Measurements from ENCODE around the gene CTTNBP2.

Gene CTTNBP2

DNA sequence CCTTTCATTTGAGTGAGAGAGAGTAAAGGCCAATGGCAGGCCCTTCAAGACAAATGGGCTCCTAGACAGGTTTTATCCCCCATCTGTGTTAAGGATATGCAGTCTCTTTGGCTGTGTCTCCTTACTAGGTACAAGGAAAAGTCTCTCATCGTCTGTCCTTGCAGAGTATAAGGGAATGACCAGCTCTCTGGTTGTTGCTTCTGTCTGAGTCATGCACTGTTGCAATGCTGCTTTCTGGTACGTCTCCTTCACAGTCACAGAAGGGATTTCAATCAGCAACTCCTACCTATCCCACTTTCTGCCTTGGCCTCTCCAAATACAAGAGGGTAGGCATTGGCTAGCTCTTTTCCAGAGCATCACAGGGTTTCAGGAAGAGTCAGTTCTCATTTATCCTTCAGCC is 48.1 kb downstream of the CTTNBP2 start:
- no peak for DNase-seq (ENCODE audit: low read depth)

DNA sequence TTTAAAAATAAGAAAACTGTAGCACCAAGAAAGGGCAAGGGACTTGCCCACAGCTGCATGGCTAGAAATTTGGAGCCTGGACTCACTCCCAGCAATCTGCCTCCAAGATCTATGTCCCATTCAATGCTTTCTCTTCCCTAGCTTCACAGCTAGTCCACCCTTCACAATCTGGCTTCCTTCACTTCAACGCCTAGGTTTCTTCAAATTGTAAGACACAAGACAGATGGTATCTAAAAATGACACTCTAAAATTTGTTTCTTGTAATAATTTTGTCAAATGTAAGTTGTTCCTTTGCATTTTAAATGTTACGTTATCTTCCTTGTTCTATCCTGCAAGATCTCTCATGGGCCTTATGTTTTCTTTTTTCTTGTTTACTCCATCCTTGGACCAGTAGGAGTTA is 48.6 kb downstream of the CTTNBP2 start:
- no peak for DNase-seq (ENCODE audit: low read depth)

DNA sequence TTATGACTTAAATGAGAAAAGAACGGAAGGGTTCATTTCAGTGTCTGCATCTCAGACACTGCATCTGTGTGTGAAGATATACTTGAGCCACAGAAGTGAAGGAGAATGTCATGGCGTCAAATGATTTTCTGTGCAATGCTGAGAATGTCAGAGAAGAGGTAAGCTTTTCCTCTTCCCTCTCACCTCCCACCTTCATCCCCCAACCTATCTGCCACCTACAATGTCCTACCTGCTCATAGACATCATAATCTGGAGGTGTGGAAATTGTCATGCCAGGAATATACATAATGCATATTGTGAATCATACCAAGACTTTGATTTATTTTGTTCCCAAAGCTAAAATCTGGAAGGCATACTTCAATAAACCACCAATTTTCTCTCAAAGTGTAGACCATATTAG is 53.7 kb downstream of the CTTNBP2 start:
- no peak for DNase-seq (ENCODE audit: low read depth)

DNA sequence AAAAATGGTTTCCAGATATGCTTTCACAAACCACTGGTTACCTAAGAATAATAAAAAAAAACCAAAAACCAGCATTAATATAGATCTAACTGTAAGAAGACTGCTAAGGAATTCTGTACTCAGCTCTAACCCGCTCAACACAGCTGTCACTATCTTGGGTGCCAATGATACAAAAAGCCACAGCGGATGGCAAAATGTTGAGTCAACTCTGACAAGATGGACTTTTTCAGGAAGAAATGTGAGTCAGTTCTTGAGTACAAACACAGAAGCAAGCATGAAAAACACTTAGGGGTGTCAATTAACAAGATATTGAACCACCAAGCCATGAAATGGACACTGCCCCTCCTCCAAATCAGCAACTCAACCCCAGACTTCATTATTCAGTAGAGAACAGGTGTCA is 55.0 kb downstream of the CTTNBP2 start:
- DNase-seq (ENCODE audit: low read depth): no peak

GRCh38 chr7:117816727-117817126 is 56.5 kb downstream of the CTTNBP2 start:
- DNase-seq (ENCODE audit: low read depth): no peak

GRCh38 chr7:117811696-117812095 is 61.5 kb downstream of the CTTNBP2 start:
- DNase-seq (ENCODE audit: low read depth): no peak

DNA sequence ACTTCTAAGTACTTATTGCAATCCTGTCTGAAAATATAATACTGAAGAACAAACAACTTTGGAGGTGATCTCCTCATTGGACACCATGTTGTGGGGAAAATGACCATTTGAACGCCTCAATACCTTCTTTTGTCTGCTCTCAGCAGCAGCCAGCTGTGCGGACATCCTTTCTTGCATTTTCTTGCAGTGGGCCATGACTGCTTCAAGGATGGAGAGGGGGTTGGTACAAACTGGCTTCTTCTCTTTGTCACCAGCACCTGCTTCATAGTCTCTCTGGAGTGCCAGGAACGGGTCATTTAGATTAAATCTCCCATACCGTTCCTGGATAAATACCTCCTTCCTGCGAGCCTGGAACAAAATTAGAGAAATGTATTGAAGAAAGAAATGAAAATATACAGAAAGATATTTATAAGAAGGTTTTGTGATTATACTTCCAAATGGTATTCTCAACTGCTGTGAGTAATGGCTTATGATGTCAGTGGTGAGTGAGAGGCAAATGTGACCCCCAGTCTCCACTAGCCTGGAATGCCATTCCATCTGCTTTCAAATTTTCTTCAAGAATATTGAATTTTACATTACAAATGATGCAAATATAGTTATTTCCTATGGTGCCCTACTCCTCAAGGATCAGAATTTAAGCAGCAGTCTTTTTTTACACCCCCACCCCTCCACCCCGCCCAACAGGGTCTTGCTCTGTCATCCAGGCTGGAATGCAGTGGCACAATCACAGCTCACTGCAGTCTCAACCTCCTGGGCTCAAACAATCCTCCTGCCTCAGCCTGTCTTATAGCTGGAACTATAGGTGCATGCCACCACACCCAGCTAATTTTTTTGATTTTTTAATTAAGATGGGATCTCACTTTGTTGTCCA is 62.4 kb downstream of the CTTNBP2 start:
- no peak for DNase-seq (ENCODE audit: low read depth)

DNA sequence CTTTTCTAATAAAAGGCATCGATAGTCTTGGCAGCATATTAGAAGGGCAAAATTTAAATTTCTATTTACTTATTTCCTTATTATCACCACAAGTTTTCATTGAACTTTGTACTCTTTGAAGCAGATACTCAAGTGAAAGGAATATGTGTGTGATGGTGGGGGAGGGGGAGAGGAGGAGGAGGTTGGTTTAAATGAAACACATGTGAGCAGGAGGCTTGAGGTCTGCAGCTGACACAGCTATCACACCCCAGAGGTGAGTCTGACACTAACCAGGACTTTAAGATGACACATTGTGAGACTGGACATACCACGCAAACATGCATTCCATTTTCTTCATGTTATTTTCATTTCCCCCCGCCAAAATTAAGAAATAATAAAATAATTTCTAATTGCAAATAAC is 63.3 kb downstream of the CTTNBP2 start:
- DNase-seq (ENCODE audit: low read depth): no peak

DNA sequence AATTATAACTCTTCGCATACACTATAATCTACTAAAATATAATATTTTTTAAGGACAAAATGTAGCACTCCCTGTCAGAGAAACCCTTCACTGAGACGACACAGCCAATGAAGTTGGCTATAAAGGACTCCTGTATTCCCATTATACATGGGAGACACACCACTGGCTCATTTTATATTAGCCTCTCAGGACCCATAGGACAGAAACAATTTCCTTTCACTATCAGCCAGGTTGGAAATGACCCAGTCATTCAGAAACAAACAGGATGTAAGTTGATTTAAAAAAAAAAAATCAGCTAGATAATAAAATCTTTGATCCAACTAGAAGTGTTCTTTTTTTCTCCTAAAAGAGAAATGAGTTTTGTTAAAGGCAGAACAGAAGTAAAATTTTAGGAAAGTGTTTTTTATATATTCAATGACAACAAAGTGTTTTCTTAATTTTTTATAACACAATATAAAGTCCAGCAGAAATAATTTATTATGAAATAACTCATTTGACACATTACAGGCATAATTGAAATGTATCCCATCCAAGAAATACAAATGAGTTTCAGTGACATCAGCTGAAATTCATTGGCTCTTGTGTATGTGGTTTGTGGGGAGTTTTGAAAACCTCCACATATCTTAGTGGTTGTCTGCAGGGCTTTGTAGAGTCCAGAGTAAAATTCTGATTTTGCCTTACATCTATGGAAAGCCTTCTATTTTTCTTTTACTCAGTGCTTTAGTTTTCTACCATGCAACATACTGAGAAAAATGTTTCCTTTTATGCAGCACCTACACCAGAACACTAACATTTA is 64.1 kb downstream of the CTTNBP2 start:
- no peak for DNase-seq (ENCODE audit: low read depth)

DNA sequence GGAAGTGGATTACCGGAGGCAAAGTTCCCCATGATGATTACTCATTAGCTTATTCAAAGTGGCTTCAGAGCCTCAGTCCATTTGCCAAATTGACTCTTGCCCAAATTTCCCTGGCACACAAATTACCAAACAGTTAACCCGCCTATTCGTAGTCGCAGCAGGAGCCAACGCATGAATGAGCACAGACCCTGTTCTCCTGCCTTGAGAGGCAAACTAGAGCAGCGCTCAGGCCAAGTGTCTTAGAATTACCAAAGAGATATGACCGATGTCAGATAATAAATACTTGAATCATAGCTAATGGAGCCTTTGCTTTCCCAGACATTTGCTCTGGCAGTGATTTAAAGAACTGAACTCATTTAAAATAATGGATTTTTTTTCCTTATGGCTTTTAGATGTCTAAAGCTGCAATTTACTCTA is 64.9 kb downstream of the CTTNBP2 start:
- DNase-seq (ENCODE audit: low read depth): no peak

GRCh38 chr7:117807676-117808075 is 65.6 kb downstream of the CTTNBP2 start:
- DNase-seq (ENCODE audit: low read depth): no peak

DNA sequence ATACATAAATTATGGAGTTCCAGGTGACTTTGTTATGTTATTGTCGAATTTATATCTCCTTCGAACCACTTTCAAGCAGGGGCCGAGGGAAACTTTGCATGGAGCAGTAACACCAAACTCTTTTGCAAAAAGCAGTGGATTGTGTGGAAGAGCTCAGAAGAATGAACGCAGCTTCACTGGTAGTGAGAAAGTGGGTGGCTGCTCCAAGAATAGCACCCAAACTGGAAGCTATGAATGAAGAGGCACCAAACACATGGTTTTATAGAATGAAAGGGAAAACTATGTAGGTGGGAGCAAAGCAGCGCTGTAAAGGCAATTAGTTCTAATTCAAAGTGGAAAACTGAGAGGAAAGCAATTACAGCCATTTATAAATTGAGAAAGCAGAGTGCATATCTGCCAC is 67.2 kb downstream of the CTTNBP2 start:
- DNase-seq (ENCODE audit: low read depth): no peak

GRCh38 chr7:117805241-117805640 is 68.0 kb downstream of the CTTNBP2 start:
- no peak for DNase-seq (ENCODE audit: low read depth)

- no peak for DNase-seq (ENCODE audit: low read depth)
Measured at GRCh38 chr7:117803476-117803875, 69.8 kb downstream of the CTTNBP2 start.

- DNase-seq (ENCODE audit: low read depth): no peak
Measured at GRCh38 chr7:117802660-117803059, 70.6 kb downstream of the CTTNBP2 start.

DNA sequence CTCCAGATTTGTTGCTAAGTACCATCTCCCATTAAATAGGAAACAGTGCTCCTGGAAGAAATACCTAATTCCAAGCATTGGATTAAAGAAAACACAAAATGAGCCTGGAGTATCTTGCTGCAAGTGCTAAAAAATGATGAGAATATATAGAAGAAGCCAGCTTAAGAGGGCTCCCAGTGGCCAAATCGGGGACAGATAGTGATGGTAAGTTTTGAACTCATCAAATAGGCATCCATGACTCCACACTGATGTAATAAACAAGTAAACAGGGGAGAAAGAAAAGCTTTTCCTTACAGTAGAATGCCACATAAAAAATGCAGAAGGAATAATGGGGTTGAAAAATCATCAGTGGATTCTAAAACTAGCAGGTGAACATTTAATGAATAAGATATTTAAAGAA is 72.4 kb downstream of the CTTNBP2 start:
- DNase-seq (ENCODE audit: low read depth): no peak

GRCh38 chr7:117800406-117800805 is 72.8 kb downstream of the CTTNBP2 start:
- DNase-seq (ENCODE audit: low read depth): no peak

DNA sequence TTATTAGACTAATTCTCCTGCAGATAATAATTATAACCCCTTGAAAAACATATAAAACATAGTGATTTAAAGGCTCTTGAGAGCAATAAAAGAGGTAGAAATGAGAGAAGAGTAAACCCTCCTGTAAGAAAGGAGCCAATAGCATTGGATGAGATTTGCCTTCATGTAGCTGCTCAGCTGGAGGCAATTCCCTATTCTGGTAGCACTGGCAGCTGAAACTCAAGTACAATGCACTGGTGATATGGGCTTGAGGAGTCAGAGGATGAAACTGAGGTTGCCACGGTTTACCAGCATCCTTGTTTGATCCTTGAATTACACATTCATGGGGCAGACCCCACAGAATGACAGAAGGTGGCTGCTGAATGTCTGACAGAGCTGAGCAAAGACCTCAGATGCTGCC is 76.4 kb downstream of the CTTNBP2 start:
- no peak for DNase-seq (ENCODE audit: low read depth)

DNA sequence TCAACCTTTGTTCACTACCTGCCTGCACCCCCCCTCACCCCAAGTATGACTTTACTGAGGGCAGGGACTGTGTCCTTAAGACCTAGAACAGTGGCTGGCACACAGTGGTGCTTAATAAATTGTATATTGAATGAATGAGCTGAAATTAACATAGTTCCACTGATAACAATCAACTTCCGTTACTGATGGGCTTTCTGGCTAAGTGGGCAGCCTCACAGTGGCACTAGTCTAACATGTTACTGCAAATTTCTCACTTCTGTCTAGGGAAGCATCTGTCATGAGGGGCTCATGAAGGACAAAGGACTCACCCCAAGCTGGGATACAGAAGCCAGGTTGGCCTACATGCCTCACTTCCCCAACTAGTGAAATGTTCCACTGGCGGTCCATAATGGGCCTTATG is 79.3 kb downstream of the CTTNBP2 start:
- DNase-seq (ENCODE audit: low read depth): no peak

- DNase-seq (ENCODE audit: low read depth): no peak
Measured at GRCh38 chr7:117793521-117793920, 79.7 kb downstream of the CTTNBP2 start.

- no peak for DNase-seq (ENCODE audit: low read depth)
Measured at GRCh38 chr7:117791877-117792780, 81.1 kb downstream of the CTTNBP2 start.

GRCh38 chr7:117790731-117791130 is 82.5 kb downstream of the CTTNBP2 start:
- no peak for DNase-seq (ENCODE audit: low read depth)

All from stimulated activated CD8-positive, alpha-beta memory T cell treated with anti-CD3 and anti-CD28 coated beads, Interleukin-15, amount 100 ng/mL, for 24 hours (primary cell).